ENCODE measurements around the gene TRPC5OS. TPM values are rescaled to one million over a fixed set of nuclear protein-coding genes. Genes with fewer than 3 reads are reported as not detected.

Gene TRPC5OS
- total and polyA plus RNA-seq, 2 donors (not counting 1 experiment from before 2014, with no cell fraction given), result not detected

- ATAC-seq (ENCODE audit: low read depth) (no peak), DNase-seq (no peak)
- CTCF ChIA-PET, result no interaction called here
- intact Hi-C loops (cut with micrococcal nuclease), result no loop called here
- Histone ChIP-seq H4K20me1 (ENCODE audit: control insufficient read depth, insufficient read depth, low read length, poor library complexity, severe bottlenecking) (no peaks in the 10 kb centered on the region), H3K36me3 (replicated peaks in 1 of 2; ENCODE audit: control extremely low read depth in 1 of 2, control insufficient read depth in 1 of 2, extremely low read depth in 1 of 2, insufficient read depth in 2 of 2, low read length in 1 of 2) (no peaks in the 10 kb centered on the region), H3K4me3 (ENCODE audit: control extremely low read depth in 1 of 5, extremely low read depth in 1 of 5, insufficient read depth in 1 of 5, low read depth in 2 of 5, low read length in 4 of 5) (no peak overlapping the region), H2AFZ (ENCODE audit: insufficient read depth, low read depth, low read length, poor library complexity, severe bottlenecking) (no peak overlapping the region), H3K27ac (ENCODE audit: low read length in 2 of 2) (no peak overlapping the region), H3K9me3 (ENCODE audit: control extremely low read depth in 1 of 3, control insufficient read depth in 2 of 3, insufficient read depth in 1 of 3, low read length in 2 of 3) (no peaks in the 10 kb centered on the region), H3K27me3 (replicated peaks in 1 of 4; ENCODE audit: control extremely low read depth in 1 of 4, control insufficient read depth in 3 of 4, insufficient read depth in 4 of 4, low read length in 3 of 4) (no peaks in the 10 kb centered on the region), H3K79me2 (ENCODE audit: control insufficient read depth, insufficient read depth, low read length) (no peaks in the 10 kb centered on the region), H3K4me2 (replicated peaks; ENCODE audit: low read depth, low read length, poor library complexity, severe bottlenecking) (no peak overlapping the region), H3K4me1 (ENCODE audit: control insufficient read depth in 2 of 2, insufficient read depth in 2 of 2, low read length in 2 of 2) (no peaks in the 10 kb centered on the region), H3K9ac (ENCODE audit: low read length) (no peak overlapping the region)
- no peaks in the 10 kb centered on the region for H3K4me1 Mint-ChIP-seq
- no CpG with 5 or more reads among the region's 3 CpGs for WGBS (ENCODE audit: insufficient coverage)
- TF ChIP-seq EZH2 (IDR thresholded peaks at IDR 0.05; ENCODE audit: borderline replicate concordance, insufficient read depth, low read depth, low read length, poor library complexity, severe bottlenecking), result no peak
- no peak overlapping the region for H3K4me3 Mint-ChIP-seq
- H3K9me3 Mint-ChIP-seq (ENCODE audit: insufficient read depth), result no peaks in the 10 kb centered on the region
- no peak overlapping the region for H3K27ac Mint-ChIP-seq
- POLR2A ChIA-PET, result no interaction called here
- no peaks in the 10 kb centered on the region for H3K27me3 Mint-ChIP-seq
Measured at GRCh38 chrX:111888600-111888999, 12.6 kb downstream of the TRPC5OS start.

GRCh38 chrX:111892375-111892774 is 16.4 kb downstream of the TRPC5OS start:
- WGBS (ENCODE audit: insufficient coverage), result no CpG with 5 or more reads among the region's 2 CpGs
- Mint-ChIP-seq H3K4me1 (no peaks in the 10 kb centered on the region), H3K9me3 (ENCODE audit: insufficient read depth) (no peaks in the 10 kb centered on the region), H3K27me3 (no peaks in the 10 kb centered on the region), H3K27ac (no peak overlapping the region), H3K4me3 (no peak overlapping the region)
- no peak for TF ChIP-seq EZH2 (IDR thresholded peaks at IDR 0.05; ENCODE audit: borderline replicate concordance, insufficient read depth, low read depth, low read length, poor library complexity, severe bottlenecking)
- DNase-seq (no peak), ATAC-seq (ENCODE audit: low read depth) (no peak)
- Histone ChIP-seq H3K4me3 (ENCODE audit: control extremely low read depth in 1 of 5, extremely low read depth in 1 of 5, insufficient read depth in 1 of 5, low read depth in 2 of 5, low read length in 4 of 5) (no peak overlapping the region), H3K79me2 (ENCODE audit: control insufficient read depth, insufficient read depth, low read length) (no peaks in the 10 kb centered on the region), H3K4me2 (replicated peaks; ENCODE audit: low read depth, low read length, poor library complexity, severe bottlenecking) (no peak overlapping the region), H3K36me3 (replicated peaks in 1 of 2; ENCODE audit: control extremely low read depth in 1 of 2, control insufficient read depth in 1 of 2, extremely low read depth in 1 of 2, insufficient read depth in 2 of 2, low read length in 1 of 2) (no peaks in the 10 kb centered on the region), H4K20me1 (ENCODE audit: control insufficient read depth, insufficient read depth, low read length, poor library complexity, severe bottlenecking) (no peaks in the 10 kb centered on the region), H2AFZ (ENCODE audit: insufficient read depth, low read depth, low read length, poor library complexity, severe bottlenecking) (no peak overlapping the region), H3K27ac (ENCODE audit: low read length in 2 of 2) (no peak overlapping the region), H3K27me3 (replicated peaks in 1 of 4; ENCODE audit: control extremely low read depth in 1 of 4, control insufficient read depth in 3 of 4, insufficient read depth in 4 of 4, low read length in 3 of 4) (no peaks in the 10 kb centered on the region), H3K9me3 (ENCODE audit: control extremely low read depth in 1 of 3, control insufficient read depth in 2 of 3, insufficient read depth in 1 of 3, low read length in 2 of 3) (no peaks in the 10 kb centered on the region), H3K9ac (ENCODE audit: low read length) (no peak overlapping the region), H3K4me1 (ENCODE audit: control insufficient read depth in 2 of 2, insufficient read depth in 2 of 2, low read length in 2 of 2) (no peaks in the 10 kb centered on the region)
- ChIA-PET CTCF (no interaction called here), POLR2A (no interaction called here)
- intact Hi-C loops (cut with micrococcal nuclease), result no loop called here

Measured in B cell (primary cell).